ENCODE results near the gene C11orf21.
A peak's percentile ranks its signal among the peaks of the same experiment; 100 is the strongest.
"Not testable (repeated sequence)": the region's sequence is repeated elsewhere in the genome, so short reads cannot be mapped to it uniquely, and the experiment has no call there.

C11orf21 gene

GRCh38 chr11:2301631-2302305 is at the start of gene C11orf21, which contains the start of gene TSPAN32:
Gene C11orf21, minus strand, starts transcription at chr11:2301918. Its CDS starts 110 bp downstream, at chr11:2301808.
Gene TSPAN32, plus strand, starts transcription at chr11:2302013. Its CDS starts 137 bp downstream, at chr11:2302150.
- peak; percentile 99 for DNase-seq

GRCh38 chr11:2348986-2349385 is 47.3 kb upstream of the C11orf21 start:
- no peak for DNase-seq

- DNase-seq = no peak
Observed at GRCh38 chr11:2347308-2347830, 45.7 kb upstream of the C11orf21 start.

- DNase-seq = no peak
Observed at GRCh38 chr11:2346586-2347307, 45.0 kb upstream of the C11orf21 start.

DNA sequence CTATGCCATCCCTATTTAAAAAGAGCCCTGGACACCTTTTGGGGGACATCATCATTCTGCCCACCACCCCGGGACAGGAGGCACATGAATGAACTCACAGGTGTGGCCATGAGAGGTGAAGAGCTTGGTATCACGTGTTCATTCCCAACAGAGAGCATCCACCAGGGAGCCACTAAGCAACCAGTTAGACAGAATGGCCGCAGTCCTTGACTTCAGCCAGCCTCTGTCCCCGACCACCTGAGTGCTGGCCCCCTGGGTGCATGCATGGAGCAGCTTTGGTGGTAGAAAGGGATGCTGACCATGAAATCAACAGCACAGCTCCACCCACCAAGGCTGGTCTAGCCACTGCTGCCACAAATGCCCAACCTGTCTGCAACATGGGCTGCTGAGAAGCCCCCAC is 44.3 kb upstream of the C11orf21 start:
- no peak for DNase-seq

GRCh38 chr11:2345050-2345449 is 43.3 kb upstream of the C11orf21 start:
- no peak for DNase-seq

- DNase-seq = no peak
Observed at GRCh38 chr11:2343502-2343901, 41.8 kb upstream of the C11orf21 start.

DNA sequence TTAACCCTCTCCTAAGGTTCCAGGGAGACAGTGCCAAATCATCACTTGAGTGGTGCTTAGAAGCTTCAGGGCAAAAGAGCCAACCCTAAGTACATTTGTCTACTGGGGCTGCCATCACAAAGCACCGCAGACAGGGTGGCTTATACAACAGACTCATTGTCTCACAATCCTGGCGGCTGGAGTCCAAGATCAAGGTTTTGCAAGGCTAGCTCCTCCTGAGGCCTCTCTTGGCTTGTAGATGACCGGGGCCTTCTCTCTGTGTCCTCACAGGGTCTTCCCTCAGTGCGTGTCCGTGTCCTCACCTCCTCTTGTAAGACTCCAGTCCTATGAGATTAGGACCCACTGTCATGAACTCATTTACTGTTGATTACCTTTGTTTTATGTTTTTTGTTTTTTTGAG is 41.3 kb upstream of the C11orf21 start:
- DNase-seq = no peak

GRCh38 chr11:2342557-2342956 is 40.8 kb upstream of the C11orf21 start:
- no peak for DNase-seq

DNA sequence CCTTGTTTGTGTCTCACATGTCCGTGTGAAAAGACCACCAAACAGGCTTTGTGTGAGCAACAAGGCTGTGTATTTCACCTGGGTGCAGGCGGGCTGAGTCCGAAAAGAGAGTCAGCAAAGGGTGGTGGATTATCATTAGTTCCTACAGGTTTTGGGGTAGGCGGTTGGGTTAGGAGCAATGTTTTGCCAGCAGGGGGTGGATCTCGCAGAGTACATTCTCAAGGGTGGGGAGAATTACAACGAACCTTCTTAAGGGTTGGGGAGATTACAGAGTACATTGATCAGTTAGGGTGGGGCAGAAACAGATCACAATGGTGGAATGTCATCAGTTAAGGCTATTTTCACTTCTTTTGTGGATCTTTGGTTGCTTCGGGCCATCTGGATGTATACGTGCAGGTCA is 37.0 kb upstream of the C11orf21 start:
- DNase-seq = peak; percentile 27

- not testable (repeated sequence) for DNase-seq
Observed at GRCh38 chr11:2335286-2335685, 33.6 kb upstream of the C11orf21 start.

DNA sequence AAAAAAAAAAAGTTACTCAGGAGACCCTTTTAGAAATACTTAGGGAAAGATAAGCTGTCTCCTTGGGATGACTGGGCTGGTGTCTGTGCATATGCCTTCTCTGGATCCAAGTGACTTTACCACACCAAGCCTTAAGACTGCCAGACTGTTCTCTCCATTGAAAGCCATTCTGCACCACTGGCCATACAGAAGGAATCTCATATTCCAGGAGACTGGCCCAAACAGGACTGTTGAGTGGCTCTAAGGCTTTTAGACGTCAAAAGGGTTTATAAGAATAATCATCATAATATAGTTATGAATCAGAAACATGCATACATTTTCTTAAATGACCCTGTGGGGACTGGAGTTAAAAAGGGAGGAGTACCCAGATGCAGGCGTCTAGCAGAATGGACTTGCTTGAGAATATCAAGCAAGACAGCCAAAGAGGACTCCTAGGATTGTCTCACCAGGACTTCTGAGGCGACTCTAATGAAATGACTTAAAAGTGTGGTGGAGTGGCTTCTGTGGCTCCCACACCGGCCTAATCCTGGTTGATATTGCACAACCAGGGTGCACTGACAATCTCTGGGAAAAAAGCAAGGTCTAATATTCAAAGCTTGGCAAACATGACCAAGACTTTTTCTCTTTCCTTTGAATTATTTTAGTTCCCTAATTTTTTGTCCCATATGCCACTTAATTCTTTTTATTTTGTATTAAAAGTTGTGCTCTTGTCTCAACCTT is 31.9 kb upstream of the C11orf21 start:
- not testable (repeated sequence) for DNase-seq

GRCh38 chr11:2332569-2332968 is 30.9 kb upstream of the C11orf21 start:
- DNase-seq = not testable (repeated sequence)

GRCh38 chr11:2331404-2331803 is 29.7 kb upstream of the C11orf21 start:
- DNase-seq = no peak

DNA sequence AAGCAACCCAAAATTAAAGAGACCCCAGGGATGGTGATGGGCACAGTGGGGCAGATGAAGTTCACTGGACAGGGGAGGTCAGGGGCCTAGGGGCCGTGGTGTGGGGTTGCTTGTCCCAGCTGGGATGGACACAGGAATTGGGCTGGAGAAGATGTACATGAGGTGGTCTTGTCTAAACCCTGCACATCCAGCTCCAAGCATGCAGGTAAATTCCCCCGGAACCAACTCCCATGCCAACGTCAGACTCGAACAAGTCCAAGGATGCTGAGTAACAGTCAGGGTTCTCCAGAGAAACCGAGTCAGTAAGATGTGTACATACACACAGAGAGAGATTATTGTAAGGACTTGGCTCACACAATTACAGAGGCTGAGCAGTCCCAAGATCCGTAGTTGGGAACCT is 29.0 kb upstream of the C11orf21 start:
- no peak for DNase-seq

DNA sequence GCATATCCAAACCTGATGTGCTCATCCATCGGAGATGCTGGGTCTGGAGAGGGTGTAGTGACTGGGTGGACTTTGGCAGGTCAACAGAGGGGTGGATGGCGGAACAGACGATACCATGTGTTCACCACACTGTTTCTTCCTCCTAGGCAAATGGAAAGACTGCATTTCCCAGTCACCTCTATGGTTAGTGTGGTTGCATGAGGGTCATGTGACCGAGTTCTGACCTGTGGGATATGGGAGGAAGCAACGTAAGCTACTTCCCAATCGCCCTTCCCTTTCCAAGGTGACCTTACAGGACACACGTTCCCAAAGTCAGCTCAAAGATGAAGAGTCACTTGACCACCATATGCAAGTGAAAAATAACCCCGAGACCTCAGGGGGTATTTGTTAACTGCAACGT is 27.8 kb upstream of the C11orf21 start:
- DNase-seq = no peak

GRCh38 chr11:2328656-2329354 is 27.1 kb upstream of the C11orf21 start:
- DNase-seq = no peak

DNA sequence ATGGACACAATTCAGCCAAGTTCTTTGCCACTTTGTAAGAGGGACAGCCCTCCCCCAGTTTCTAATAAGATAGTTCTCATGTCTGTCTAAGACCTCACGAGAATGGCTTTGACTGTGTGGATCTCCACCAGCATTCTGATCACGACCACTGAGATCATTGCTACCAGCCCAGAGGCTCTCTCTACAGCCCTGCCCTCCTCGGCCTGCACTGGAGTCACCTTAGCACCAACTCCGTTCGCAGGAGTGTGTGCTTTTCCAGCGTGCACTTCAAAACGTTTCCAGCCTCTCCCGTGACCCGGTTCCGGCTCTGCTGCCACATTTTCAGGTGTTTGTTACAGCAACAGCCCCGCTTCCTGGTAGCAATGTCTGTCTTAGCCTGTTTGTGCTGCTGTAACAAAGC is 26.3 kb upstream of the C11orf21 start:
- DNase-seq = no peak

- no peak for DNase-seq
Observed at GRCh38 chr11:2327032-2327431, 25.3 kb upstream of the C11orf21 start.

DNA sequence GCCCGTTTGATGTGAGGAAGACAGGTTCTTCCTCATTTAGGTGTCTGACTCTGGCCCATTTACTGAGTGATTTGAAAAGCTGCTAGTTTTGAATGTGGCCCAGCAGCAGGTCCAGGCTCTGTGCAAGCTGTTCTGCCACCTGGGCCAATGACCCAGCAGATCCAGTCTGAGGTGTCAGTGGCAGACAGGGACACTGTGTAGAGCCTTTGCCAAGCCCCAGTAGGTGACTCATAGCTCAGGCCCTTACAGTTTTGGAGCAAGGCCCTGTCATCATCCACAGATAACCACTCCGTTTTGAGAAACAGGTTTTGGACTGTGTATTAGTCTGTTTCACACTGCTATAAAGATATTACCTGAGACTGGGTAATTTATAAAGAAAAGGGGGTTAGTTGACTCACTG is 24.0 kb upstream of the C11orf21 start:
- no peak for DNase-seq

- DNase-seq = no peak
Observed at GRCh38 chr11:2325123-2325522, 23.4 kb upstream of the C11orf21 start.

GRCh38 chr11:2321311-2321683 is 19.6 kb upstream of the C11orf21 start:
- no peak for DNase-seq
